Colonic mucosa (tissue), 4 donors: Measurements from ENCODE around the gene NEU2. TPM values are rescaled to one million over a fixed set of nuclear protein-coding genes. Genes with fewer than 3 reads are reported as not detected.

Experiments
- DNase-seq: peaks from one replicate; pipeline ENCODE4 v3.0.0-alpha.2; 2020
- H3K27ac ChIP-seq: fragments of 200-600 bp; one replicate; pipeline ENCODE4 v1.8.0; 2021
- H3K27me3 ChIP-seq: fragments of 200-600 bp; one replicate; pipeline ENCODE4 v1.8.0; 2021
- H3K36me3 ChIP-seq: fragments of 200-600 bp; one replicate; pipeline ENCODE4 v1.8.0; 2021
- H3K4me1 ChIP-seq: fragments of 200-600 bp; one replicate; pipeline ENCODE4 v1.8.0; 2021; ENCODE audit warnings: mild to moderate bottlenecking
- H3K4me3 ChIP-seq: fragments of 200-600 bp; one replicate; pipeline ENCODE4 v1.8.0; 2021
- H3K9ac ChIP-seq, 2 donors: one replicate each; pipeline ENCODE4 v1.7.0; 2013; ENCODE audit warnings: control low read depth in 2 of 2, low read depth in 2 of 2, low read length in 2 of 2
- H3K9me3 ChIP-seq: fragments of 200-600 bp; one replicate; pipeline ENCODE4 v1.8.0; 2021
- CTCF ChIP-seq: fragments of 200-600 bp; IDR thresholded peaks from one replicate; pipeline ENCODE4 v1.8.0; 2022; ENCODE audit warnings: antibody characterized with exemption, mild to moderate bottlenecking
- intact Hi-C: fragments of 100-400 bp; cut with DNase I; formaldehyde crosslinking; loops from one replicate; pipeline ENCODE4 v1.14.1; 2022
- total RNA-seq, 2 donors: library from RNA; stranded (reverse); fragmentation: NEBNext Ultra II Directional in 1 of 2; extraction: Animal tissue kit (Norgen Biotek cat#: 25700) in 1 of 2; gene quantifications; one replicate each; pipeline ENCODE4 v1.2.1, GENCODE V29; 2021
- donor health status: healthy.
- donor health status: DM: no; HTN: no; CAD: no.
- donor health status: DM: no; HTN: no; CAD: no.

NEU2 gene
- total RNA-seq, 2 donors from 2014 or later, result not detected

DNA sequence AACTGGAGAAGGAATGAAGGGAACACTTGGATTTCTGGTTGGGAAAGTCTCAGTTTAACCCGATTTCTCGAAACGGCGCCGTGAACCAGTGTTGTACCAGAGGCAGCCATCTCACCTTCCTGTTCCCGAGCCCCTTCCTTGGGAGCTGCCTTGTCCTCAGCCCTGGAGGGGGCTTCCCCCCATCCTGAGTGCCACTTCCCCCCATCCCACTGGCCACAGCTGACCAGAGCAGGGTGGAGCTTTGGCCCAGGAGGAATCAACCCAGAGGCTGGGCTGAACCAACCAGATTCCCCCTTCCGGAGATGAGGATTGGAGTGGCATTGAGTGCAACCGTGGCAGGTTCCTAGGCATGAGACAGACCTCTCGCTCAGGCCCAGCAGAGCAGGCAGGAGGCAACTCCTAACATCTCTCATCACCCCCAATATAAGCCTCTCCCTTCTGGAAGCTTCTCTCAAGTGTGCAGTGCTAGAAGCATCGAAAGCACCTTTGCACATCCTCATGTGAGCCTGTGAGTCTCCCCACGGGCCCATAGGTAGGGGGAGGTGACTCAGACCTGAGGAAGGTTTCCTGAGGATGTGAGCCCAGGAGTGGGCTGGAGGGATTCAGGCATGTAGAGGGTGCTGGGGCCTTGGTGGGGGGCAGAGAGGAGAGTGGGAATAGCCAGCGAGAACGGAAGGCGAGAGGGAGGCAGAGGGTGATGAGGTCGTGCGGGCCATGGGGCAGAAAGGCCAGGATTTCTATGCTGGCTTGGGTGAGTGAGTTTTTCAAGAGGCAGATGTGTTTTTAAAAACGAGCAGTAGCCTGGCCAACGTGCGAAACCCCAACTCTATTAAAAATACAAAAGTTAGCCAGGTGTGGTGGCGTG lies 31.4 kb upstream of the NEU2 start:
- intact Hi-C loops, result no loop called here
- Histone ChIP-seq H3K4me1 (no peaks in the 10 kb centered on the region), H3K4me3 (no peak overlapping the region), H3K9me3 (no peaks in the 10 kb centered on the region), H3K27me3 (no peaks in the 10 kb centered on the region), H3K27ac (no peak overlapping the region), H3K36me3 (no peaks in the 10 kb centered on the region), H3K9ac (no peak overlapping the region)
- no peak for DNase-seq
- TF ChIP-seq CTCF, result no peak

DNA sequence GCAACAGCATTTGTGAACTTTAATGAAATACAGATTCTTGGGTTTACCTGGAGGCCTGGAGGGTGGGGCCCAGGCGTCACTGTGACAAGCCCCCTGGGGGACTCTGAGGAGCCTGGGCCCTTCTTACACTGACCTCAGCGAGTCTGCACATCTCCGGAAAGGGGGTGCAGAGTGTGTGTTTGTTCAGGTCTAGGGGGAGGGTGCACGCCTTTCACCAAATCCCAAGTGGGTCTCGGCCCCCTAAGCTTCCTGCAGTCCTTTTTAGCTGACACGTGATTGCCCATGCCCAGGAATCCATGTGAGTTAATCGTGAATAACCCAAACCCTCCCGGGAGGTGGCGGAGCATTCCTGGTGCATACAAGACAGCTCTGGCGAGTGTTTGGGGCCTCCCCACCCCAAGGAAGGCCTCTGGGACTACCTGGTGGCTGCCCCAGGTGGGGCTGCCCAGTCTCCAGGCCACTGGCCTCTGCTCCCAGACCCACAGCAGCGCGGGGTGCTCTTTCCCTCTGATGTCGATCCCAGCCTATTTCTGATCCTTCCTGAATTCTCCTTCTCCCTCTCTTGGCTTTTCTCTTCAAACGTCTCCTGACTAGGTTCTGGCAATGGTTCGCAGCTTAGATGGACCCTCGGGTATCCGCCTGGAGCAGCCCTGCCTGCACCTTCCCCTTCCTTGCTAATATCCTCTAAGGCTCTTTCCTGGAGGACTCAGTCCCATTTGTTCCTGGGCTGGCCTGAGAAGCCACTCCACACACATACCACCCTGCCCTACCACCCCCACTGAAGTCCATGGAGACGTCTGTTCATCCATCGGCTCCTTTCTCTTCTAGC lies 29.4 kb upstream of the NEU2 start:
- intact Hi-C loops, result no loop called here
- DNase-seq, result no peak
- no peak for TF ChIP-seq CTCF
- no peaks in the 10 kb centered on the region for H3K9me3 ChIP-seq
- no peaks in the 10 kb centered on the region for H3K4me1 ChIP-seq
- no peaks in the 10 kb centered on the region for H3K36me3 ChIP-seq
- H3K27me3 ChIP-seq, result no peaks in the 10 kb centered on the region
- no peak overlapping the region for H3K9ac ChIP-seq
- H3K4me3 ChIP-seq, result no peak overlapping the region
- no peak overlapping the region for H3K27ac ChIP-seq

DNA sequence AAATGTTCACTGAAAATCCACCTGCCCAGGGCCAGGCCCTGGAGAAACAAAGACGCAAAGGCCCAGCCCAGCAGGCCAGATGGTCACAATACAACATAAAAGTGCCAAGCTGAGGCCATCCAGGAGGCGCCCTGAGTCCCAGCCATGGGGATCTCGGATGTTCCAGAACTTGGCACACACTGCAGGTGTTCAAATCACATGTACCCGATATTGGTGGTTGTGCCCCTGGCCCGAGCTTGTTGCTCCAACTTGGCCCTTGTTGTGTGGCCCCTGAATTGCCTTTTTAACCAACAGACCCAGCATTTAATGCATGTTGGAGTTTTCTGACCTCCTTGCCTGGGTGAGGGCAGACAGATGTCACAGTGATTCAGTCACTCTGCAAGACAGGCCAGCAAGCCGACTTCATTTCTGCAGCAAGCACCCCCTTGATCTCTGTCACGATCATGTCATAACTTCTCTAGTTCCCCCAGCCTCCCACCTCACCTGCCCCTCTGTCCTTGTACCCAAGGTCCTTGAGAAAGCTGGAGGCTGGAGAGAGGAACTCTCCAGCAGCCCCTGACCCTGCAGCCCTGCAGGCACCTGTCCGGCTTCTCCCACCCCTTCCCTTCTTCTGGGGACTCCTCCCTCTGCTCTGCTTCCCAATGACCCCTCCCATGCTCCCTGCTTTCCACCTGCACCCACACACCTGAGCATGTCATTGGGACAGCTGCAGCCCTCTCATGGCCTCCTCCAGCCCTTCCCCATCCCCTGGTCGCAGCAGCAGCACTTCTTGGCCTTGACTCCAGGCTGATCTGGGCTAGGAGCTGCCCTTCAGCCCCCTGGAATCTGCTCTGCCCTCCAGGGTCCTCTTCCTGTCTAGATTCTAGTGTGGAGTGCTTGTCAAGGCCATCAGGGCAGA lies 28.6 kb upstream of the NEU2 start:
- Histone ChIP-seq H3K36me3 (no peaks in the 10 kb centered on the region), H3K4me3 (no peak overlapping the region), H3K4me1 (no peaks in the 10 kb centered on the region), H3K27me3 (no peaks in the 10 kb centered on the region), H3K9ac (no peak overlapping the region), H3K9me3 (no peaks in the 10 kb centered on the region), H3K27ac (no peak overlapping the region)
- no peak for DNase-seq
- TF ChIP-seq CTCF, result no peak
- intact Hi-C loops, result no loop called here

DNA sequence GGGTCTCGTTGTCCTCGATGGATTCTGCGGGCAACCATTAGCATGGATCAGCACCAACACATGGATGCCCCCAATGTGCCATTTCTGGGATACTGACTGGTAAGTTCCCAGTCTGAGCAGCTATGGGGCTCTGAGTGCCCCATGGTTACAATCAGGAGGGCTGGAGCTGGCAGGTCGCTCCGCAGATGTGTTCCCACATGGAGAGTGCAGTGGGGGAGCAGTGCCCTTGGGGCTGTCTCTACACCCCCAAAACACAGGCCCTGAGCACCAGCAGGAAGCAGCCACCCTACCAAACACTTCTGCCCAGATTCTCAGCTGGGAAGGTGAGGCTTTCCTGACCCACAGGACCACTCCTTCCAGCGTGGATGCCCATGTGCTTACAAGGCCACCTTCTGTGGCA lies 27.4 kb upstream of the NEU2 start:
- DNase-seq, result no peak
- no peak overlapping the region for H3K4me3 ChIP-seq
- no peak for TF ChIP-seq CTCF
- H3K9ac ChIP-seq, result no peak overlapping the region
- no peaks in the 10 kb centered on the region for H3K27me3 ChIP-seq
- H3K36me3 ChIP-seq, result no peaks in the 10 kb centered on the region
- intact Hi-C loops, result no loop called here
- H3K27ac ChIP-seq, result no peak overlapping the region
- no peaks in the 10 kb centered on the region for H3K9me3 ChIP-seq
- no peaks in the 10 kb centered on the region for H3K4me1 ChIP-seq

DNA sequence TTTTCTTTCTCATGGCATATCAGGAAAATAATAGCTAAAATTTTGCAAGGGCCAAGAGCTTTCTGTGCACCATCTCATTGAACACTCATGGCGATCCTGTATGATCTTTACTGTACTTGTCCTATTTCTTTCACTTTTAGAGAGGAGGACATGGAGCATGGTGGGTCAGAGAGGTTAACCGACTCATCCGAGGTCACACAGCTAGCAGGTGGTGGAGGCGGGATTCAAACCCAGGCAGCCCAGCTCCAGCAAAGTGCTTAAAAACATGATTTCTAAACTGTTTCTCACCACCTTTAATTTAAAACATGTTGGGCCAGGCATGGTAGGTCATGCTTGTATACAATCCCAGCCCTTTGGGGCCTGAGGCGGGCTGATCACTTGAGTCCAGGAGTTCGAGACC lies 25.8 kb upstream of the NEU2 start:
- Histone ChIP-seq H3K4me3 (no peak overlapping the region), H3K9me3 (no peaks in the 10 kb centered on the region), H3K4me1 (no peaks in the 10 kb centered on the region), H3K27ac (no peak overlapping the region), H3K9ac (no peak overlapping the region), H3K36me3 (no peaks in the 10 kb centered on the region), H3K27me3 (no peaks in the 10 kb centered on the region)
- DNase-seq, result no peak
- no peak for TF ChIP-seq CTCF
- intact Hi-C loops, result no loop called here
